GM12891 (cell line): ENCODE measurements around the gene UNC5C.

ENCODE experiments used
- POLR2A ChIP-seq: IDR thresholded peaks from 2 replicates; pipeline ENCODE4 v1.6.1; 2011; ENCODE audit warnings: low read depth, low read length, control low read depth
- POLR2AphosphoS5 ChIP-seq: IDR thresholded peaks from 2 replicates; pipeline ENCODE4 v1.6.1; 2011; ENCODE audit warnings: low read depth, low read length, control low read depth
- POU2F2 ChIP-seq: IDR thresholded peaks from 2 replicates; pipeline ENCODE4 v1.6.1; 2011; ENCODE audit warnings: low read depth, mild to moderate bottlenecking, control low read depth, low read length, moderate library complexity
- SPI1 ChIP-seq: IDR thresholded peaks from 2 replicates; pipeline ENCODE4 v1.6.1; 2011; ENCODE audit warnings: low read depth, low read length, control low read depth
- TAF1 ChIP-seq: IDR thresholded peaks from 2 replicates; pipeline ENCODE4 v1.6.1; 2011; ENCODE audit warnings: low read depth, low read length, control low read depth

DNA sequence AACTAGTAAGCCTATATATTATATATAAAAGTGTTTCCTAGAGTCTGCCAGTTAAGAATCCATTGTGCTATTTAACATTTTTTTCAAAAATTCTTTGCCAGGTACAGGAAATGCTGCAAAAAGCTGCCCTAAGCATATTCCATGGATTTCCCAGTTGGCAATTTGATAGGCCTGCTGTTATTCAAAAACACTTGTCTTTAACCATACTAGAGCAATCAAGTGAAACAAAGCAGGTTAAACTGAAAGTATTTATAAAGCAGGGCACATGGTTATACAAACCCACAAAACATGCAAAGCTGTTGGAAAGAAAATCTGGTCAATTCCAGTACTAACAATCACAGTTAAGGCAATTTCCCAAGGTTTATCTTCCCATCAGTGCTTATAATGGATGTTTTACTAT, 159.9 kb downstream of the UNC5C start:
- TF ChIP-seq POLR2A: no peak
- TF ChIP-seq SPI1: no peak
- no peak for TF ChIP-seq POLR2AphosphoS5
- TF ChIP-seq TAF1: no peak
- no peak for TF ChIP-seq POU2F2
